Panc1 (cell line): Measurements from ENCODE around the gene ADAM33. TPM values are rescaled to one million over a fixed set of nuclear protein-coding genes. Genes with fewer than 3 reads are reported as not detected.

Experiments used
- ATAC-seq: fragments of 200-7000 bp; cut with Tn5 transposase; 2 replicates; pipeline ENCODE4 v1.9.1; 2020; ENCODE audit warnings: mild to moderate bottlenecking, moderate library complexity
- BruUV-seq: library from RNA; stranded (reverse); fragments of 400-500 nt; replicated peaks from 2 replicates; lab custom pipeline; 2021; lab: Mats Ljungman, UMichigan
- CTCF ChIA-PET: fragments of 300-600 bp; sonication (Branson Sonifier 250); formaldehyde crosslinking; loops from one replicate; lab custom pipeline; 2022; ENCODE audit warnings: antibody characterized with exemption; lab: Charles Lee
- POLR2A ChIA-PET: fragments of 300-600 bp; sonication (Branson Sonifier 250); formaldehyde crosslinking; loops from one replicate; lab custom pipeline; 2022; ENCODE audit warnings: antibody characterized with exemption; lab: Charles Lee
- DNase-seq: peaks from one replicate; pipeline ENCODE4 v3.0.0-alpha.2; 2010; ENCODE audit warnings: low read depth, low spot score
- H3K27ac ChIP-seq: 2 replicates; pipeline ENCODE4 v1.5.1; 2011; ENCODE audit warnings: mild to moderate bottlenecking, low read length, inconsistent platforms
- H3K27me3 ChIP-seq: fragments of 200-500 bp; sonication (Bioruptor generic); 2 replicates; pipeline ENCODE4 v1.6.0; 2014; ENCODE audit warnings: low read length, inconsistent platforms; ENCODE audit not compliant: control insufficient read depth, insufficient read depth
- H3K36me3 ChIP-seq: fragments of 200-500 bp; sonication (Bioruptor generic); 2 replicates; pipeline ENCODE4 v1.5.1; 2014; ENCODE audit warnings: inconsistent platforms, mild to moderate bottlenecking, low read length, moderate library complexity; ENCODE audit not compliant: control insufficient read depth, insufficient read depth
- H3K4me1 ChIP-seq: 2 replicates; pipeline ENCODE4 v1.5.1; 2011; ENCODE audit warnings: inconsistent platforms, mild to moderate bottlenecking, low read length, moderate library complexity; ENCODE audit not compliant: control insufficient read depth, insufficient read depth
- H3K4me3 ChIP-seq, 2 experiments: 2 replicates each; pipeline ENCODE4 v1.5.1; 2011 to 2012; ENCODE audit warnings: low read depth in 2 of 2, low read length in 2 of 2, mild to moderate bottlenecking in 2 of 2, inconsistent platforms in 1 of 2, moderate library complexity in 1 of 2
- H3K9me3 ChIP-seq: fragments of 200-500 bp; sonication (Bioruptor generic); 2 replicates; pipeline ENCODE4 v1.5.1; 2014; ENCODE audit warnings: low read depth, mild to moderate bottlenecking, inconsistent platforms, low read length, moderate library complexity; ENCODE audit not compliant: control insufficient read depth, insufficient read depth
- POLR2AphosphoS5 ChIP-seq: IDR thresholded peaks from 2 replicates; pipeline ENCODE4 v1.6.1; 2012; ENCODE audit warnings: mild to moderate bottlenecking, low read depth, low read length, moderate library complexity
- SIN3A ChIP-seq: IDR thresholded peaks from 2 replicates; pipeline ENCODE4 v1.6.1; 2012; ENCODE audit warnings: low read depth, mild to moderate bottlenecking, low read length, moderate library complexity, borderline replicate concordance; ENCODE audit not compliant: insufficient read depth
- TCF7L2 ChIP-seq: IDR thresholded peaks from 2 replicates; pipeline ENCODE4 v1.6.1; 2011; ENCODE audit warnings: mild to moderate bottlenecking, low read depth, low read length, inconsistent platforms
- in situ Hi-C: cut with HindIII; loops from 2 replicates; pipeline ENCODE4 v1.10.0; 2016; ENCODE audit warnings: low sequenced_read_pairs, low pct_unique_long_range_greater_than_20kb
- intact Hi-C: fragments of 100-400 bp; cut with micrococcal nuclease; formaldehyde crosslinking; loops from one replicate; pipeline ENCODE4 v1.10.0; 2022; ENCODE audit not compliant: unreplicated experiment
- total RNA-seq: library from RNA; stranded (reverse); gene quantifications from one replicate; pipeline ENCODE4 v1.2.1, GENCODE V29; 2021; ENCODE audit not compliant: unreplicated experiment
- TF ChIP-seq, protein P1 (sequence below): fragments of 450-650 bp; IDR thresholded peaks from 2 replicates; pipeline ENCODE4 v1.5.1; 2017; ENCODE audit warnings: mild to moderate bottlenecking
- TF ChIP-seq, protein P2 (sequence below), 2 experiments: IDR thresholded peaks; 2 replicates each; pipeline ENCODE4 v1.6.1; 2011 to 2012; ENCODE audit warnings: low read depth in 2 of 2, control low read depth in 1 of 2, low read length in 1 of 2, mild to moderate bottlenecking in 1 of 2, moderate library complexity in 1 of 2; ENCODE audit not compliant: insufficient read depth in 1 of 2

ADAM33 gene
- total RNA-seq, 1 experiment from 2014 or later: 0.62 TPM

DNA sequence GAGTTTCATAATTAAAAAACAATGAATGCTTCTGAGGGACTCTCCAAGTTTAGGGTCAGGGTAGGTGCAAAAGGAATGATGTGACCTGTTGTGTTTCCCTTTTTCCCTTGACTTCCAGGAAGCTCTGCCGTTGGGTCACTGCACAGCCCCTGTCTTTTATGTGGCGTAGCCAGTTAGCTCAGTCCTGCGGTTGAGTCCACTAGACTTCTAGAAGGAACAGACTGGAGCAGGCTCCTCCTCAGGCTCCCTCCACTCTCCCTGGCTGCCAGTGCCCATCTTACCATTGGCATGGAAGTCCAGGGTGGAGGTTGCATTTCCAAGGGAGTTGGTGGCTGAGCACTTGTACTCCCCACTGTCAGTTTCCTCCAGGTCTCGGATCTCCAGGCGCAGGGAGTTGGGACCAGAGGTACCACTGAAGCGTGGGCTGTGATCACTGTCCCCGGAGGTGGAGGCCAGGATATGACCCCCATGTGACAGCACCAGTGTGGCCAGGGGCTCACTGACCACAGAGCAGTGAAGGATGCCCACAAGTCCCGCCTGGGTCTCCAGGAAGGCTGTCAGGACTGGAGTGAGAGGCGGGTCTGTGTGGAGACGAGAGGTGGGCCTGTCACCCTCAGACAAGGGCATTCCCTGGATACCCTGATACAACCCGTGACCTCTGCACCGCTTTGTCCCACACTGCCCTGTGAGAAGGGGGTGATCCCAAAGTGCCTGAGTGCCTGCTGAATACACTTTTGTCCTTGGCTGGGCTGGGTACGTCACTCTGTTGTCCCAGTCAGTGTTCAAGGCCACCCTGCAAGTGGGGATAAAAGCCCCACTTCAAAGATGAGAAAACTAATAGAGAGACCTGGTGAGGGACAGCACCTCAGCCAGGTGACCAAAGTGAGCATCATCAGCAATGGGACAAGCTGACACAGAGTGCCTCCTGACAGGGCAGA lies 19.5 kb upstream of the ADAM33 start:
- no peak for ATAC-seq
- Histone ChIP-seq H3K4me3 (no peak overlapping the region), H3K9me3 (no peaks in the 10 kb centered on the region), H3K27ac (no peak overlapping the region), H3K36me3 (no peaks in the 10 kb centered on the region), H3K4me1 (no peaks in the 10 kb centered on the region), H3K27me3 (no peaks in the 10 kb centered on the region)
- ChIA-PET POLR2A (no interaction called here), CTCF (no interaction called here)
- intact Hi-C loops: no loop called here
- no peak for TF ChIP-seq TCF7L2
- no peak for TF ChIP-seq SIN3A
- TF ChIP-seq POLR2AphosphoS5: no peak
- in situ Hi-C loops: no loop called here
- no peak for DNase-seq
- BruUV-seq: no TSS peak

- no peak overlapping the region for H3K27ac ChIP-seq
- BruUV-seq: no TSS peak
- in situ Hi-C loops: no loop called here
- intact Hi-C loops: no loop called here
- ChIA-PET CTCF (no interaction called here), POLR2A (no interaction called here)
- DNase-seq: no peak
- no peaks in the 10 kb centered on the region for H3K9me3 ChIP-seq
- no peaks in the 10 kb centered on the region for H3K27me3 ChIP-seq
- H3K36me3 ChIP-seq: no peaks in the 10 kb centered on the region
- TF ChIP-seq SIN3A (no peak), TCF7L2 (no peak), POLR2AphosphoS5 (no peak)
- TF ChIP-seq, protein P1, sequence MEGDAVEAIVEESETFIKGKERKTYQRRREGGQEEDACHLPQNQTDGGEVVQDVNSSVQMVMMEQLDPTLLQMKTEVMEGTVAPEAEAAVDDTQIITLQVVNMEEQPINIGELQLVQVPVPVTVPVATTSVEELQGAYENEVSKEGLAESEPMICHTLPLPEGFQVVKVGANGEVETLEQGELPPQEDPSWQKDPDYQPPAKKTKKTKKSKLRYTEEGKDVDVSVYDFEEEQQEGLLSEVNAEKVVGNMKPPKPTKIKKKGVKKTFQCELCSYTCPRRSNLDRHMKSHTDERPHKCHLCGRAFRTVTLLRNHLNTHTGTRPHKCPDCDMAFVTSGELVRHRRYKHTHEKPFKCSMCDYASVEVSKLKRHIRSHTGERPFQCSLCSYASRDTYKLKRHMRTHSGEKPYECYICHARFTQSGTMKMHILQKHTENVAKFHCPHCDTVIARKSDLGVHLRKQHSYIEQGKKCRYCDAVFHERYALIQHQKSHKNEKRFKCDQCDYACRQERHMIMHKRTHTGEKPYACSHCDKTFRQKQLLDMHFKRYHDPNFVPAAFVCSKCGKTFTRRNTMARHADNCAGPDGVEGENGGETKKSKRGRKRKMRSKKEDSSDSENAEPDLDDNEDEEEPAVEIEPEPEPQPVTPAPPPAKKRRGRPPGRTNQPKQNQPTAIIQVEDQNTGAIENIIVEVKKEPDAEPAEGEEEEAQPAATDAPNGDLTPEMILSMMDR: no peak
- TF ChIP-seq, protein P2, sequence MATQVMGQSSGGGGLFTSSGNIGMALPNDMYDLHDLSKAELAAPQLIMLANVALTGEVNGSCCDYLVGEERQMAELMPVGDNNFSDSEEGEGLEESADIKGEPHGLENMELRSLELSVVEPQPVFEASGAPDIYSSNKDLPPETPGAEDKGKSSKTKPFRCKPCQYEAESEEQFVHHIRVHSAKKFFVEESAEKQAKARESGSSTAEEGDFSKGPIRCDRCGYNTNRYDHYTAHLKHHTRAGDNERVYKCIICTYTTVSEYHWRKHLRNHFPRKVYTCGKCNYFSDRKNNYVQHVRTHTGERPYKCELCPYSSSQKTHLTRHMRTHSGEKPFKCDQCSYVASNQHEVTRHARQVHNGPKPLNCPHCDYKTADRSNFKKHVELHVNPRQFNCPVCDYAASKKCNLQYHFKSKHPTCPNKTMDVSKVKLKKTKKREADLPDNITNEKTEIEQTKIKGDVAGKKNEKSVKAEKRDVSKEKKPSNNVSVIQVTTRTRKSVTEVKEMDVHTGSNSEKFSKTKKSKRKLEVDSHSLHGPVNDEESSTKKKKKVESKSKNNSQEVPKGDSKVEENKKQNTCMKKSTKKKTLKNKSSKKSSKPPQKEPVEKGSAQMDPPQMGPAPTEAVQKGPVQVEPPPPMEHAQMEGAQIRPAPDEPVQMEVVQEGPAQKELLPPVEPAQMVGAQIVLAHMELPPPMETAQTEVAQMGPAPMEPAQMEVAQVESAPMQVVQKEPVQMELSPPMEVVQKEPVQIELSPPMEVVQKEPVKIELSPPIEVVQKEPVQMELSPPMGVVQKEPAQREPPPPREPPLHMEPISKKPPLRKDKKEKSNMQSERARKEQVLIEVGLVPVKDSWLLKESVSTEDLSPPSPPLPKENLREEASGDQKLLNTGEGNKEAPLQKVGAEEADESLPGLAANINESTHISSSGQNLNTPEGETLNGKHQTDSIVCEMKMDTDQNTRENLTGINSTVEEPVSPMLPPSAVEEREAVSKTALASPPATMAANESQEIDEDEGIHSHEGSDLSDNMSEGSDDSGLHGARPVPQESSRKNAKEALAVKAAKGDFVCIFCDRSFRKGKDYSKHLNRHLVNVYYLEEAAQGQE (IDR thresholded peaks at IDR 0.05; ENCODE audit: insufficient read depth in 1 of 2, low read depth in 2 of 2, low read length in 1 of 2): no peak
- no peak for ATAC-seq
- H3K4me3 ChIP-seq: no peak overlapping the region
- H3K4me1 ChIP-seq: no peaks in the 10 kb centered on the region
Measured at GRCh38 chr20:3699037-3699436, 17.2 kb upstream of the ADAM33 start.

GRCh38 chr20:3698591-3699001 lies 16.8 kb upstream of the ADAM33 start:
- BruUV-seq: no TSS peak
- ATAC-seq (no peak), DNase-seq (no peak)
- no peaks in the 10 kb centered on the region for H3K36me3 ChIP-seq
- POLR2A ChIA-PET: no interaction called here
- TF ChIP-seq TCF7L2: no peak
- TF ChIP-seq POLR2AphosphoS5: no peak
- TF ChIP-seq, protein P1: no peak
- no peak for TF ChIP-seq SIN3A
- TF ChIP-seq, protein P2 (IDR thresholded peaks at IDR 0.05; ENCODE audit: insufficient read depth in 1 of 2, low read depth in 2 of 2, low read length in 1 of 2): no peak
- in situ Hi-C loops (no loop called here), intact Hi-C loops (no loop called here)
- CTCF ChIA-PET: no interaction called here
- H3K4me1 ChIP-seq: no peaks in the 10 kb centered on the region
- no peak overlapping the region for H3K27ac ChIP-seq
- no peaks in the 10 kb centered on the region for H3K27me3 ChIP-seq
- H3K9me3 ChIP-seq: no peaks in the 10 kb centered on the region
- H3K4me3 ChIP-seq: no peak overlapping the region
